SK-N-MC (cell line): ENCODE data around the gene CIBAR2.

Experiments
- EZH2 ChIP-seq: fragments of 200-600 bp; sonication (generic); IDR thresholded peaks from one replicate; pipeline ENCODE4 v1.6.1; 2017; ENCODE audit warnings: antibody characterized with exemption
- POLR2AphosphoS5 ChIP-seq: IDR thresholded peaks from 2 replicates; pipeline ENCODE4 v1.6.1; 2012; ENCODE audit warnings: mild to moderate bottlenecking, low read depth, low read length, borderline replicate concordance

DNA sequence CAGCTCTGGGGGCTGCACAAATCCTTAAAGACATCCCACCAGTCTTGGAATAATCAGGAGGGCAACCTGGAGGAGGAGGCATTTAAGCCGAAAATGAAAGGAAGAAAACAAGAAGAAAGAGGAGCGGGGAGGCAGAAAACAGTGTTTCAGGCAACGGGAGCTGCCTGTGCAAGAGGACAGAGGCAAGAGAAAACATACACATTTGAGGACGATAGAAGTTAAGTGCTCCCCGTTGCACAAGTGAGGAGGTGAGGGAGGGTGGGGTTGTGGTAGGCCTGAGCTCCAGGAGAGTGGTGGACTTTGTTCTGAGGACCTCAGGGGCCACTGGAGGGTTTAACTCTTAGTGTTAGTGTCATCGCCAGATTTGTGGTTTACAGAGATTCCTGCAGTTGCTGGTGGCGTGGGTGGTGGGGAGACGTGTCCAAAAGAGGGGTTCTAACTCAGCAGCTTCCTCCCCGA, 27.6 kb upstream of the CIBAR2 start:
- no peak for TF ChIP-seq POLR2AphosphoS5
- TF ChIP-seq EZH2 = no peak
